K562 (cell line): ENCODE data around the gene JAG2.

ENCODE experiments used
- EP300 ChIP-seq: IDR thresholded peaks from 2 replicates; pipeline ENCODE4 v1.6.1; 2012; ENCODE audit warnings: low read length, improper control_type of control experiment
- HMG20A ChIP-seq: fragments of 450-650 bp; formaldehyde crosslinking; conservative IDR thresholded peaks from 2 replicates; pipeline ENCODE4 v1.4.0; 2020; ENCODE audit warnings: mild to moderate bottlenecking, mixed read lengths
- POLR2A ChIP-seq: fragments of 450-650 bp; conservative IDR thresholded peaks from 2 replicates; pipeline ENCODE4 v1.6.1; 2016
- POLR2G ChIP-seq: fragments of 200-400 bp; formaldehyde crosslinking; IDR thresholded peaks from 2 replicates; pipeline ENCODE4 v1.6.1; 2017; ENCODE audit warnings: low read depth, mild to moderate bottlenecking, antibody characterized with exemption, low read length, moderate library complexity
- STAT5B ChIP-seq: fragments of 250-450 bp; sonication (Bioruptor Pico); IDR thresholded peaks from 2 replicates; pipeline ENCODE4 v1.8.0; 2021; ENCODE audit warnings: mild to moderate bottlenecking, inconsistent platforms
- TF ChIP-seq, protein P1 (sequence below), 3 experiments: IDR thresholded peaks in 2 of 3; conservative IDR thresholded peaks in 1 of 3; 2 replicates each; pipeline ENCODE4 v1.5.1; 2011 to 2012; ENCODE audit warnings: low read length in 3 of 3, mild to moderate bottlenecking in 3 of 3, control low read depth in 2 of 3, improper control_type of control experiment in 1 of 3, inconsistent platforms in 1 of 3, low read depth in 1 of 3, mixed read lengths in 1 of 3, moderate library complexity in 1 of 3; ENCODE audit not compliant: insufficient read depth in 2 of 3

DNA sequence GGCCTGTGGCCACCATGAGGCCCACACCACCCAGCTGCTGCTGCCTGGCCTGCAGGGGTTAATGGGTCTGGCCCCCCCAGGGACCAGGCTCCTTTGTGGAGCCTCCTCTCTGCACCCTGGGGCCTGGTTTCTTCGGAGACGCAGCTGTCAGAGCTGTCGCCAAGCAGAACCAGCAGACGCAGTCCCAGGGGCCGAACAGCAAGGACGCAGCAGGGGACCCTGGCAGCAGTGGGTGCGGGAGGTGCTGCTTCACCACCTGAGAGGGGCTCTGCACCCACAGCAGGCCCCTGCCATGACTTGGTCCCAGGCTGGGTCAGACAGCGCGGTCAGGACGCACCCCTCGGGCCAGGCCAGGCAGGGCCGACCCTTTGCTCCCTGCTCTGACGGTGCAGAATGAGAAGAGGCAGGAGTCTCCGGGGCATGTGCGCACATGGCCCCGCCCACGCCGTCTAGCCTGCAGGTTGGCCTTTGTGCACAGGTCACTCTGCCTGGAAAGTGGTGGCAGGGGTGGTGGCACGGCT, 30.5 kb downstream of the JAG2 start:
- TF ChIP-seq HMG20A (CRISPR knock-in tag) (no peak), STAT5B (CRISPR knock-in tag) (no peak), POLR2A (no peak), POLR2G (no peak), EP300 (no peak)
- TF ChIP-seq, protein P1, sequence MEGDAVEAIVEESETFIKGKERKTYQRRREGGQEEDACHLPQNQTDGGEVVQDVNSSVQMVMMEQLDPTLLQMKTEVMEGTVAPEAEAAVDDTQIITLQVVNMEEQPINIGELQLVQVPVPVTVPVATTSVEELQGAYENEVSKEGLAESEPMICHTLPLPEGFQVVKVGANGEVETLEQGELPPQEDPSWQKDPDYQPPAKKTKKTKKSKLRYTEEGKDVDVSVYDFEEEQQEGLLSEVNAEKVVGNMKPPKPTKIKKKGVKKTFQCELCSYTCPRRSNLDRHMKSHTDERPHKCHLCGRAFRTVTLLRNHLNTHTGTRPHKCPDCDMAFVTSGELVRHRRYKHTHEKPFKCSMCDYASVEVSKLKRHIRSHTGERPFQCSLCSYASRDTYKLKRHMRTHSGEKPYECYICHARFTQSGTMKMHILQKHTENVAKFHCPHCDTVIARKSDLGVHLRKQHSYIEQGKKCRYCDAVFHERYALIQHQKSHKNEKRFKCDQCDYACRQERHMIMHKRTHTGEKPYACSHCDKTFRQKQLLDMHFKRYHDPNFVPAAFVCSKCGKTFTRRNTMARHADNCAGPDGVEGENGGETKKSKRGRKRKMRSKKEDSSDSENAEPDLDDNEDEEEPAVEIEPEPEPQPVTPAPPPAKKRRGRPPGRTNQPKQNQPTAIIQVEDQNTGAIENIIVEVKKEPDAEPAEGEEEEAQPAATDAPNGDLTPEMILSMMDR (IDR thresholded peaks at IDR 0.05 in 2 of 3, conservative IDR thresholded peaks at IDR 0.05 in 1 of 3; ENCODE audit: insufficient read depth in 2 of 3, low read depth in 1 of 3, low read length in 3 of 3) = no peak
